Neural progenitor cell (in vitro differentiated cells): Measurements from ENCODE around the gene KCNA5.

Experiments
- EZH2 ChIP-seq: fragments of 200-600 bp; sonication (generic); IDR thresholded peaks from 2 replicates; pipeline ENCODE4 v1.6.1; 2017; ENCODE audit warnings: antibody characterized with exemption, mild to moderate bottlenecking, moderate library complexity
- TF ChIP-seq, protein P1 (sequence below): fragments of 200-600 bp; sonication (generic); IDR thresholded peaks from 2 replicates; pipeline ENCODE4 v1.5.1; 2017; ENCODE audit warnings: antibody characterized with exemption, mild to moderate bottlenecking

DNA sequence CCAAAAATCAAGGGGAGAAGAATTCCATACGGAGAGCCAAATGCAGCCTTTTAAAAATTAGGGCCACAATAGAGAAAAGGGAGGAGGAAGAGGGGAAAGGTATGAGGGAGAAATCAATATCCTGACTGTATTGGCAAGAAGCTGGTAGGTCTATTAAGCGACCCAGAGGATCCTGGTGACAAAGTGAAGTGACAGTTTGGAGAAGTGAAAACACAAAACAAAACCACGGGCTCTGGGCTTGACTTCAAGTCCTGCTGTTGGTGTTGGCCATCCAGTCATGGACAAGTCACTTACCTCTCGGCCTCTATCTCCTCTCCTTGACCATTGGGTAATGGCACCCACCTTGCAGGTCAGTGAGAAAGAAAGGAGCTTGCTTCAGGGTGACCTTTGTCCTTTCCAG is 47.0 kb upstream of the KCNA5 start:
- TF ChIP-seq, protein P1, sequence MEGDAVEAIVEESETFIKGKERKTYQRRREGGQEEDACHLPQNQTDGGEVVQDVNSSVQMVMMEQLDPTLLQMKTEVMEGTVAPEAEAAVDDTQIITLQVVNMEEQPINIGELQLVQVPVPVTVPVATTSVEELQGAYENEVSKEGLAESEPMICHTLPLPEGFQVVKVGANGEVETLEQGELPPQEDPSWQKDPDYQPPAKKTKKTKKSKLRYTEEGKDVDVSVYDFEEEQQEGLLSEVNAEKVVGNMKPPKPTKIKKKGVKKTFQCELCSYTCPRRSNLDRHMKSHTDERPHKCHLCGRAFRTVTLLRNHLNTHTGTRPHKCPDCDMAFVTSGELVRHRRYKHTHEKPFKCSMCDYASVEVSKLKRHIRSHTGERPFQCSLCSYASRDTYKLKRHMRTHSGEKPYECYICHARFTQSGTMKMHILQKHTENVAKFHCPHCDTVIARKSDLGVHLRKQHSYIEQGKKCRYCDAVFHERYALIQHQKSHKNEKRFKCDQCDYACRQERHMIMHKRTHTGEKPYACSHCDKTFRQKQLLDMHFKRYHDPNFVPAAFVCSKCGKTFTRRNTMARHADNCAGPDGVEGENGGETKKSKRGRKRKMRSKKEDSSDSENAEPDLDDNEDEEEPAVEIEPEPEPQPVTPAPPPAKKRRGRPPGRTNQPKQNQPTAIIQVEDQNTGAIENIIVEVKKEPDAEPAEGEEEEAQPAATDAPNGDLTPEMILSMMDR: no peak
- no peak for TF ChIP-seq EZH2
